ENCODE measurements around the gene ENO1.

- no peak for TF ChIP-seq CTCF (IDR thresholded peaks at IDR 0.05)
- no peak for TF ChIP-seq POLR2A (IDR thresholded peaks at IDR 0.05)
Observed at GRCh38 chr1:8879464-8879921, 1.0 kb upstream of the ENO1 start.
